Pancreas (tissue), 10 donors: ENCODE data around the gene SFRP5. TPM values are rescaled to one million over a fixed set of nuclear protein-coding genes. Genes with fewer than 3 reads are reported as not detected.

Experiments used
- ATAC-seq, 4 donors: fragments of 200-7000 bp; cut with Tn5 transposase; one replicate each; pipeline versions ENCODE4 v1.8.0 to v1.9.1; 2020; ENCODE audit warnings: mild to moderate bottlenecking in 4 of 4, moderate library complexity in 4 of 4
- DNase-seq, 6 donors: peaks; one replicate each; pipeline ENCODE4 v3.0.0-alpha.2; 2020
- FAIRE-seq: peaks from 2 replicates; lab custom pipeline; 2012; peaks lifted over from hg19 to GRCh38; lab: Jason Lieb, UNC
- H3K27ac ChIP-seq, 4 donors: fragments of 200-600 bp; sonication (generic); 1 replicate in 3 of 4; 2 replicates in 1 of 4; pipeline versions ENCODE4 v1.5.0 to v1.8.0; 2020
- H3K27me3 ChIP-seq, 4 donors: fragments of 200-600 bp; one replicate each; pipeline ENCODE4 v1.8.0; 2021
- H3K36me3 ChIP-seq, 3 donors: fragments of 200-600 bp; sonication (generic) in 1 of 3; one replicate each; pipeline versions ENCODE4 v1.5.0 to v1.8.0; 2020 to 2021
- H3K4me1 ChIP-seq, 3 donors: fragments of 200-600 bp; one replicate each; pipeline ENCODE4 v1.8.0; 2021
- H3K4me3 ChIP-seq, 4 donors: fragments of 200-600 bp; sonication (generic) in 2 of 4; one replicate each; pipeline versions ENCODE4 v1.5.0 to v1.8.0; 2020 to 2021
- H3K9me3 ChIP-seq, 4 donors: fragments of 200-600 bp; one replicate each; pipeline ENCODE4 v1.8.0; 2021
- WGBS, 2 donors: extraction: QIAGEN DNeasy Blood & Tissue Kit; methylation state at CpG; one replicate each; pipeline ENCODE4 v1.1.7; 2013; 5-methylcytosine and 5-hydroxymethylcytosine counted together
- intact Hi-C, 3 donors: fragments of 100-400 bp; cut with DNase I; formaldehyde crosslinking; loops; one replicate each; pipeline versions ENCODE4 v1.11.1 to v1.14.2; 2022
- polyA plus RNA-seq, 2 donors: library from polyadenylated mRNA; stranded (reverse); fragments of 200-250 nt; gene quantifications; one replicate each; pipeline ENCODE4 v1.2.3, GENCODE V29; 2013
- total RNA-seq, 6 donors: library from RNA; stranded (reverse); fragmentation: NEBNext Ultra II Directional in 4 of 6; extraction: Animal tissue kit (Norgen Biotek cat#: 25700) in 4 of 6; gene quantifications; one replicate each; pipeline versions ENCODE4 v1.2.1 to v1.2.4, GENCODE V29; 2021 to 2023
- TF ChIP-seq, protein P1 (sequence below), 4 donors: fragments of 200-600 bp; sonication (generic) in 3 of 4; IDR thresholded peaks; one replicate each; pipeline versions ENCODE4 v1.5.0 to v1.8.0; 2021; ENCODE audit warnings: antibody characterized with exemption in 4 of 4
- donor health status: healthy with polysubstance abuse.
- donor health status: DM: no; HTN: no; CAD: no; lungs with moderate emphysema.
- donor health status: DM: no; HTN: no; CAD: no.
- donor health status: control.
- donor health status: control.
- donor health status: Bipolar disorder and iron deficiency.
- donor health status: DM: yes; HTN: yes; CAD: no.
- donor health status: DM: no; HTN: no; CAD: no.
- donor health status: DM: no; HTN: no; CAD: no.
- donor health status: DM: yes; HTN: yes; CAD: no.

Gene SFRP5
- total and polyA plus RNA-seq, 8 donors, result 59.8 to 180 (median 78.5) TPM

DNA sequence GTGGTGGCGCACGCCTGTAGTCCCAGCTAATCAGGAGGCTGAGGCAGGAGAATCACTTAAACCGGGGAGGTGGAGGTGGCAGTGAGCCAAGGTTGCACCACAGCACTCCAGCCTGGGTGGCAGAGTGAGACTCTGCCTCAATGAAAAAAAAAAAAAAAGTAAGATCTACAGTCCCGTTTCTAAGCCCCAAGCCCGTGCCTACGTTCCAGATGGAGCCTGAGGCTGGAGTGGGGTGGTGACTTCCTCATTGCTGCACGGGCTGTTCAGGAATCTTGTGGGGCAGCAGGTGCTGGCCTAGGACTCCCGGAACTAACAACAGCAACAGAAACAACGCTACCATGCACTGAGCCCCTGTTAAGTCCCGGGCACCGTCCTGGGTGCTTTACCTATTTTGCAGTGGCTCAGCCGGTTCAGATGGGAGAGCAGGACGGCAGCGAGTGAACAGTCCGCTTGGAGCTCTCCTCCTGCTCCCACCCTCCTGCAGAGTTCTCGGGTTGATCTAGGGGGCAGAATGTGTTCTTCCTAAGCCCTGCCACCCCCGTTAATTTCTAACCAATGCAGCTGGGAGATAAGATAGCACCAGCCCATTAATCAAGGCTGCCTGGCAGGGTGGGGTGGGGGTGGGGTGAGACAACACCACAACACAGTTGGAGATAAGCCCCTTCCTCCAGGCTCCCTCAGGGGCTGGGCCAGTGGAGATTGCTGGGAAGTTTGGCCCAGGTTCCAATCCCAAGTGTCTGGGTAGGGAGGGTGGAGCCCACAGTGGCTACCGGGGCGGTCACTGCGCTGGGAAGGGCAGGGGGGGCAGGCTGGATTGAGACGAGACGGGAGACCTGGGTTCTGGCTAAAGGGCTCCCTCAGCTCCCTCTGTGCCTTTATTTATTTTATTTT is 17.0 kb upstream of the SFRP5 start:
- ATAC-seq (peak; percentile 62 to 79 (median 74)), FAIRE-seq (no peak), DNase-seq (peak; percentile 84 to 94 (median 92))
- no peaks in the 10 kb centered on the region for H3K27me3 ChIP-seq
- no peaks in the 10 kb centered on the region for H3K36me3 ChIP-seq
- intact Hi-C loops, result no loop called here
- 3 to 6% methylated on average over 22 of the region's 22 CpGs for WGBS, 2 donors
- peak overlapping the region; percentile 70 to 88 (median 78) for H3K27ac ChIP-seq
- no peaks in the 10 kb centered on the region for H3K9me3 ChIP-seq
- TF ChIP-seq, protein P1, sequence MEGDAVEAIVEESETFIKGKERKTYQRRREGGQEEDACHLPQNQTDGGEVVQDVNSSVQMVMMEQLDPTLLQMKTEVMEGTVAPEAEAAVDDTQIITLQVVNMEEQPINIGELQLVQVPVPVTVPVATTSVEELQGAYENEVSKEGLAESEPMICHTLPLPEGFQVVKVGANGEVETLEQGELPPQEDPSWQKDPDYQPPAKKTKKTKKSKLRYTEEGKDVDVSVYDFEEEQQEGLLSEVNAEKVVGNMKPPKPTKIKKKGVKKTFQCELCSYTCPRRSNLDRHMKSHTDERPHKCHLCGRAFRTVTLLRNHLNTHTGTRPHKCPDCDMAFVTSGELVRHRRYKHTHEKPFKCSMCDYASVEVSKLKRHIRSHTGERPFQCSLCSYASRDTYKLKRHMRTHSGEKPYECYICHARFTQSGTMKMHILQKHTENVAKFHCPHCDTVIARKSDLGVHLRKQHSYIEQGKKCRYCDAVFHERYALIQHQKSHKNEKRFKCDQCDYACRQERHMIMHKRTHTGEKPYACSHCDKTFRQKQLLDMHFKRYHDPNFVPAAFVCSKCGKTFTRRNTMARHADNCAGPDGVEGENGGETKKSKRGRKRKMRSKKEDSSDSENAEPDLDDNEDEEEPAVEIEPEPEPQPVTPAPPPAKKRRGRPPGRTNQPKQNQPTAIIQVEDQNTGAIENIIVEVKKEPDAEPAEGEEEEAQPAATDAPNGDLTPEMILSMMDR (IDR thresholded peaks at IDR 0.05), result no peak
- H3K4me3 ChIP-seq, result peak overlapping the region; percentile 20 to 50 (median 38)
- peaks cover 37 to 59% (median 41%) of the 10 kb centered on the region in 3 donors for H3K4me1 ChIP-seq

DNA sequence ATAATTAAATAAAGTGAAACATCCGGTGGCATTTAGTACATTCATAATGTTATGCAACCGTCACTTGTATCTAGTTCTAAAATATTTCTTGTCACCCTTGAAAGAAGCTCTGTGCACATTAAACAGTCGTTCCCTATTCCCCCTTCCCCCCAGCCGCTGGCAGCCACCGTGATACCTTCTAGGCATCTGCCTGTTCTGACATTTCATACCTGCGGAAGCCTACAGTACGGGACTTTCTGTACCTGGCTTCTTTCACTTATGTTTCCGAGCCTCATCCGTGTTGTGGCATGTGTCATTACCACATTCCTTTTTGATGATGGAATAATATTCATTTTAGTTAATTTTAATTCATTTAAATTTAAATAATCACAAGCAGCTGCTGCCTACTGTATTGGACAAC is 13.9 kb upstream of the SFRP5 start:
- TF ChIP-seq, protein P1 (IDR thresholded peaks at IDR 0.05), result no peak
- peaks cover 38 to 59% (median 42%) of the 10 kb centered on the region in 3 donors for H3K4me1 ChIP-seq
- intact Hi-C loops, result no loop called here
- no peaks in the 10 kb centered on the region for H3K36me3 ChIP-seq
- no peaks in the 10 kb centered on the region for H3K27me3 ChIP-seq
- H3K4me3 ChIP-seq, result peak overlapping the region in 3 of 4 donors; percentile 26 to 50 (median 49)
- H3K9me3 ChIP-seq, result no peaks in the 10 kb centered on the region
- FAIRE-seq (no peak), ATAC-seq (no peak), DNase-seq (no peak)
- 11 to 15% methylated on average over 9 of the region's 9 CpGs for WGBS, 2 donors
- peak overlapping the region; percentile 70 to 88 (median 78) for H3K27ac ChIP-seq

DNA sequence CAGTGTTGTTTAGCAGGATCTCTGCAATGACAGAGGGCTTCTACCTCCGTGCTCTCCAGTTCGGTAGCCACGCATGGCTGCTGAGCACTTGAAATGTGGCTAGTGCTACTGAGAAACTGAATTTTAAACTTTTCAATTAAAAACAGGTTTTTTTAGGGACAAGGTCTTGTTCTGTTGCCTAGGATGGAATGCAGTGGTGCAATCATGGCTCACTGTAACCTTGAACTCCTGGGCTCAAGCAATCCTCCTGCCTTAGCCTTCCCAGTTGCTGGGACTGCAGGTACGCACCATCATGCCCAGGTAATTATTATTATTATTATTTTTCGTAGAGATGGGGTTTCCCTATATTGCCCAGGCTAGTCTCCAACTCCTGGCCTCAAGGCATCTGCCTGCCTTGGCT is 13.4 kb upstream of the SFRP5 start:
- Histone ChIP-seq H3K27me3 (no peaks in the 10 kb centered on the region), H3K4me3 (peak overlapping the region in 2 of 4 donors; percentile 49 to 50), H3K9me3 (no peaks in the 10 kb centered on the region), H3K4me1 (peaks cover 40 to 59% (median 41%) of the 10 kb centered on the region in 3 donors), H3K27ac (peak overlapping the region; percentile 70 to 88 (median 78)), H3K36me3 (no peaks in the 10 kb centered on the region)
- no peak for DNase-seq
- WGBS, 2 donors, result 39 to 43% methylated on average over 5 of the region's 5 CpGs
- intact Hi-C loops, result no loop called here
- no peak for ATAC-seq
- FAIRE-seq, result no peak
- TF ChIP-seq, protein P1 (IDR thresholded peaks at IDR 0.05), result no peak

DNA sequence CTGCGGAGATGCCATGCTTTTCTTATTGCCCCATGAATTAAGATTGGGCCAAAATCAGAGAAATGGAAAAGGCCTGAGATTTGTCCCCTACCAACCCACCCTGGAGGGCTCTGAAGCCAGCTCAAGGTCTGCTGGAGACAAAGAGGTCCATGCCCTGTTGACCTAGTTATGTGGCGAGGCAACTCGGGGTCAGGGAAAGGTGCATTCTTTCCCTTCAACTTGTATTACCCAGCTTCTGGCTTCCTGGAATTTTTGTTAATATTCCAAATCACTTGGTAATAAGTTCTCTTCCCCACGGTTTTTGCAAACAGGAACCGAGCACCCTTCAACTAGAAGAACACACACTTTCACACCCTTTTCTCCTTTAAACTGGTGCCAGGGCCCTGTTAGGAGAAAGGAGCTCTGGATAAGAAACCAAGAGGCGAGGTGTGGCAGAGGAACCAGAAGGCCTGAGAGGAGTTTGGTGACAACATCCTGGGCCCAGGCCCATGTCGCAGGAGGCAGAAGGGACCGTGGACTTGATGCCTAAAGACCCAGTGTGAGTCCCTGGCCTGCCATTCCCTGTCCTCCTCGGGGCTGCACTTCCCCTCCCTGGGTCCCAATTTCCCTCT is 12.5 kb upstream of the SFRP5 start:
- Histone ChIP-seq H3K9me3 (no peaks in the 10 kb centered on the region), H3K27me3 (no peaks in the 10 kb centered on the region), H3K4me3 (peak overlapping the region in 2 of 4 donors; percentile 49 to 50), H3K27ac (peak overlapping the region; percentile 70 to 88 (median 78)), H3K4me1 (peaks cover 37 to 55% (median 40%) of the 10 kb centered on the region in 3 donors), H3K36me3 (no peaks in the 10 kb centered on the region)
- DNase-seq (no peak), ATAC-seq (no peak), FAIRE-seq (no peak)
- TF ChIP-seq, protein P1 (IDR thresholded peaks at IDR 0.05), result no peak
- intact Hi-C loops, result no loop called here
- WGBS, 2 donors, result 32% methylated on average over 9 of the region's 9 CpGs
